ENCODE measurements around the gene RAD23A. TPM values are rescaled to one million over a fixed set of nuclear protein-coding genes. Genes with fewer than 3 reads are reported as not detected.

RAD23A gene
- total RNA-seq, 2 experiments from 2014 or later, result 90.0 to 92.7 TPM

DNA sequence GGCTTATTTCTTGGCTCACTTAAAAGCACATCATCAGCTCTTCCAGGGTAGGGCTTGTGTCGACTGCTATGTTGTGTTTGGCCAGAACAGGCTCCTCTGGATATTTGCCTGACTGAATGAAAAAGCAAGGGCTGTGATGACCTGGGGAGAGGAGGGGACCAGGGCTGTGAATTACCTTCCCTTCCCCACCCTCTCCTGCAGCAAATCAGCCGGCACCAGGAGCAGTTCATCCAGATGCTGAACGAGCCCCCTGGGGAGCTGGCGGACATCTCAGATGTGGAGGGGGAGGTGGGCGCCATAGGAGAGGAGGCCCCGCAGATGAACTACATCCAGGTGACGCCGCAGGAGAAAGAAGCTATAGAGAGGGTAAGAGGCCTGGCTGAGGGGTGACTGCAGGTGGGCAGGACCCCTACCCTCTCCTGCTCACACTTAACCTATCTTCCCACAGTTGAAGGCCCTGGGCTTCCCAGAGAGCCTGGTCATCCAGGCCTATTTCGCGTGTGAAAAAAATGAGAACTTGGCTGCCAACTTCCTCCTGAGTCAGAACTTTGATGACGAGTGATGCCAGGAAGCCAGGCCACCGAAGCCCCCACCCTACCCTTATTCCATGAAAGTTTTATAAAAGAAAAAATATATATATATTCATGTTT, 7.0 kb downstream of the RAD23A start:
- peaks cover 39% of the 10 kb centered on the region for H3K4me1 ChIP-seq (ENCODE audit: insufficient read depth, low read length)
- peaks cover 64% of the 10 kb centered on the region for H3K36me3 ChIP-seq (ENCODE audit: insufficient read depth, low read length)
- intact Hi-C loops (cut with DNase I, micrococcal nuclease), result no loop called here
- H3K27ac ChIP-seq (ENCODE audit: low read depth in 1 of 2, low read length in 2 of 2), result no peak overlapping the region
- ChIA-PET CTCF (interaction anchor here (0.6 to 5.5 kb wide), 2 partner anchors 12 to 25 kb away, joined by 4 to 30 read pairs; no protein-coding TSS in a partner anchor), POLR2A (interaction anchor here (1.4 to 2.0 kb wide), 2 partner anchors 14 to 19 kb away, joined by 5 to 8 read pairs; partner anchors contain the start of genes CALR and FARSA)
- no peak for ATAC-seq (ENCODE audit: poor library complexity)
- no peaks in the 10 kb centered on the region for H3K9me3 ChIP-seq (ENCODE audit: control insufficient read depth in 1 of 2, insufficient read depth in 1 of 2, low read length in 2 of 2)
- peaks cover 74% of the 10 kb centered on the region for H3K36me3 Mint-ChIP-seq (ENCODE audit: low read depth)
- peaks cover 23% of the 10 kb centered on the region for H3K4me1 Mint-ChIP-seq (ENCODE audit: low read depth)
- peak in 2 of 14 experiments; percentile 51 to 63 for DNase-seq
- H3K27me3 Mint-ChIP-seq, result no peaks in the 10 kb centered on the region
- H3K27me3 ChIP-seq (ENCODE audit: control insufficient read depth in 1 of 2, insufficient read depth in 2 of 2, low read length in 2 of 2), result no peaks in the 10 kb centered on the region
- no peak overlapping the region for H3K27ac Mint-ChIP-seq
- H3K4me3 ChIP-seq (ENCODE audit: low read length), result no peak overlapping the region
- no peak overlapping the region for H3K4me3 Mint-ChIP-seq
- TF ChIP-seq, protein P1, sequence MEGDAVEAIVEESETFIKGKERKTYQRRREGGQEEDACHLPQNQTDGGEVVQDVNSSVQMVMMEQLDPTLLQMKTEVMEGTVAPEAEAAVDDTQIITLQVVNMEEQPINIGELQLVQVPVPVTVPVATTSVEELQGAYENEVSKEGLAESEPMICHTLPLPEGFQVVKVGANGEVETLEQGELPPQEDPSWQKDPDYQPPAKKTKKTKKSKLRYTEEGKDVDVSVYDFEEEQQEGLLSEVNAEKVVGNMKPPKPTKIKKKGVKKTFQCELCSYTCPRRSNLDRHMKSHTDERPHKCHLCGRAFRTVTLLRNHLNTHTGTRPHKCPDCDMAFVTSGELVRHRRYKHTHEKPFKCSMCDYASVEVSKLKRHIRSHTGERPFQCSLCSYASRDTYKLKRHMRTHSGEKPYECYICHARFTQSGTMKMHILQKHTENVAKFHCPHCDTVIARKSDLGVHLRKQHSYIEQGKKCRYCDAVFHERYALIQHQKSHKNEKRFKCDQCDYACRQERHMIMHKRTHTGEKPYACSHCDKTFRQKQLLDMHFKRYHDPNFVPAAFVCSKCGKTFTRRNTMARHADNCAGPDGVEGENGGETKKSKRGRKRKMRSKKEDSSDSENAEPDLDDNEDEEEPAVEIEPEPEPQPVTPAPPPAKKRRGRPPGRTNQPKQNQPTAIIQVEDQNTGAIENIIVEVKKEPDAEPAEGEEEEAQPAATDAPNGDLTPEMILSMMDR (IDR thresholded peaks at IDR 0.05), result no peak
- H3K9me3 Mint-ChIP-seq, result no peaks in the 10 kb centered on the region

- H3K27ac ChIP-seq (ENCODE audit: low read depth in 1 of 2, low read length in 2 of 2), result no peak overlapping the region
- no peak overlapping the region for H3K4me3 ChIP-seq (ENCODE audit: low read length)
- ATAC-seq (ENCODE audit: poor library complexity), result no peak
- H3K36me3 ChIP-seq (ENCODE audit: insufficient read depth, low read length), result peaks cover 58% of the 10 kb centered on the region
- TF ChIP-seq, protein P1 (IDR thresholded peaks at IDR 0.05), result no peak
- Mint-ChIP-seq H3K36me3 (ENCODE audit: low read depth) (peaks cover 68% of the 10 kb centered on the region), H3K4me3 (no peak overlapping the region), H3K9me3 (no peaks in the 10 kb centered on the region), H3K4me1 (ENCODE audit: low read depth) (peaks cover 23% of the 10 kb centered on the region), H3K27ac (no peak overlapping the region), H3K27me3 (no peaks in the 10 kb centered on the region)
- POLR2A ChIA-PET, result interaction anchor here (1.4 to 2.4 kb wide), 3 partner anchors 12 to 20 kb away, joined by 5 to 9 read pairs (median 8); partner anchors contain the start of genes CALR and FARSA
- no peaks in the 10 kb centered on the region for H3K9me3 ChIP-seq (ENCODE audit: control insufficient read depth in 1 of 2, insufficient read depth in 1 of 2, low read length in 2 of 2)
- H3K4me1 ChIP-seq (ENCODE audit: insufficient read depth, low read length), result peaks cover 38% of the 10 kb centered on the region
- peak in 1 of 14 experiments; percentile 31 for DNase-seq
- CTCF ChIA-PET, result interaction anchor here (5.5 kb wide), 1 partner anchor 12 kb away, joined by 30 read pairs; no protein-coding TSS in a partner anchor
- H3K27me3 ChIP-seq (ENCODE audit: control insufficient read depth in 1 of 2, insufficient read depth in 2 of 2, low read length in 2 of 2), result no peaks in the 10 kb centered on the region
- intact Hi-C loops (cut with DNase I, micrococcal nuclease), result no loop called here
Observed at GRCh38 chr19:12953138-12953798, 7.6 kb downstream of the RAD23A start.

DNA sequence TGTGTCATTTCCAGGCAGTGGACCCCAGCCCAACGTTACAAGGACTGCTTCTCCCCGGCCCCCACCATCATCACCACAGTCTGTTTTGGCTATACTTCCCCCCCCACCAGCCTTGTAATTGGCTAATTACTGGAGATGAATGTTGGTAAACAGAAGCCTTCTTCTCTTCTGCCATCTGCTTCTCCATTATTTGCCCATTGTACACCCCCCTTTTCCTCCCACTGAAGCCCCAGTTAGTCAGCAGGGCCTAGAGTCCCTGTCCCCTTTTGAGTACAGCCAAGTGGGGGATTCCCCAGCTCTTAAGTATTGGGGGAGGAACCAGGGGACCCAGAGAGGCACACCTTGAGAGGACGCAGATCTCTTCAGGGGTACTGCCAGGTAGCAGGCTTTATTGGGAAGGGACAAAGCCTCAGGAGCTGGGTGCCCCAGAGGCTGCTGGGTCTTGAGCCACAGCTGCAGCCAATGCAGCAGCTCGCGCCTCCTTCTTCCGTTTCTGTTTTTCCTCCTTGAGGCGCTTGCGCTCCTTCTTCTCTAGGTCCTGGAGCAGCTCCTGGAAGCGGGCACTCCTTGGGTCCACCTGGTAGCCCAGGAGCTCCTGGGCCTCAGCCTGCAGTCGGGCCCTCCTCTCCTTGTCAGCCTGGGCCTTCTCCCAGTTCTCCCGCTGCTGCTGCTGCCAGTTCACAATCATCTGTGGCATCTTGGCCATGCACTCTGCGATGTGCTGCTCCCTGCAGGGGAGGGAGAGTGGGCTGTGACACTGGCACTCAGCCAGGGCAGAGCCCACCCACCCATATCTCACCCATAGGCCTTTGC, 8.3 kb downstream of the RAD23A start:
- H3K4me1 Mint-ChIP-seq (ENCODE audit: low read depth), result peaks cover 23% of the 10 kb centered on the region
- no peaks in the 10 kb centered on the region for H3K27me3 Mint-ChIP-seq
- H3K36me3 Mint-ChIP-seq (ENCODE audit: low read depth), result peaks cover 61% of the 10 kb centered on the region
- no peak for ATAC-seq (ENCODE audit: poor library complexity)
- no peak overlapping the region for H3K4me3 ChIP-seq (ENCODE audit: low read length)
- H3K27me3 ChIP-seq (ENCODE audit: control insufficient read depth in 1 of 2, insufficient read depth in 2 of 2, low read length in 2 of 2), result no peaks in the 10 kb centered on the region
- POLR2A ChIA-PET, result interaction anchor here (0.9 to 2.4 kb wide), 5 partner anchors 11 to 150 kb away, joined by 4 to 9 read pairs (median 6); partner anchors contain the start of genes CALR, FARSA and GCDH
- peak in 1 of 14 experiments; percentile 31 for DNase-seq
- H3K4me1 ChIP-seq (ENCODE audit: insufficient read depth, low read length), result peaks cover 38% of the 10 kb centered on the region
- TF ChIP-seq, protein P1 (IDR thresholded peaks at IDR 0.05), result no peak
- intact Hi-C loops (cut with DNase I, micrococcal nuclease), result no loop called here
- H3K36me3 ChIP-seq (ENCODE audit: insufficient read depth, low read length), result peaks cover 50% of the 10 kb centered on the region
- peak overlapping the region; percentile 30 for H3K4me3 Mint-ChIP-seq
- H3K27ac Mint-ChIP-seq, result peak overlapping the region; percentile 36
- no peak overlapping the region for H3K27ac ChIP-seq (ENCODE audit: low read depth in 1 of 2, low read length in 2 of 2)
- CTCF ChIA-PET, result interaction anchor here (0.6 to 5.5 kb wide), 2 partner anchors 11 to 1803 kb away, joined by 5 to 30 read pairs; no protein-coding TSS in a partner anchor
- H3K9me3 Mint-ChIP-seq, result no peaks in the 10 kb centered on the region
- no peaks in the 10 kb centered on the region for H3K9me3 ChIP-seq (ENCODE audit: control insufficient read depth in 1 of 2, insufficient read depth in 1 of 2, low read length in 2 of 2)

All from CD4-positive, alpha-beta T cell (primary cell).